Measurements from ENCODE around the gene RGPD3. TPM values are rescaled to one million over a fixed set of nuclear protein-coding genes. Genes with fewer than 3 reads are reported as not detected.

The RGPD3 gene
- total and polyA plus RNA-seq, 9 of the 15 experiments (the other 6 are each of a cell fraction or from before 2014, with no cell fraction given), result 0.01 to 0.03 TPM; not detected in 7

DNA sequence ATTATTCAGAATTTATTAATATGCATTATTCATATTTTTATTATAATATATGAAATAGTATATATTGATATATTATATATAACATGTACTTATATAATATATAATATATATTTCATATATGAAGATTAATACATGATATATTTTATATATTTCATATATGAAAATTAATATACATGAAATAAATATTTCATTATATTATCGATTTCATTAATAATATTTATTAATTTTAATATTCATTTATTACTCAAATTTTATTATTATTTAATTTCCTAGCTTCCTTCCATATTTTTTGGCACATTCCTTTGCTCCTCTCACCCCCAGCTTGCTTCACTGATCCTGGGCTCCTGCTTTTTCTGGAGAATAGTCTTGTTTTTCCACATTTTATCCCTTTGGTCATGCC lies 48.7 kb upstream of the RGPD3 start (continued):
- TF ChIP-seq, protein P1, sequence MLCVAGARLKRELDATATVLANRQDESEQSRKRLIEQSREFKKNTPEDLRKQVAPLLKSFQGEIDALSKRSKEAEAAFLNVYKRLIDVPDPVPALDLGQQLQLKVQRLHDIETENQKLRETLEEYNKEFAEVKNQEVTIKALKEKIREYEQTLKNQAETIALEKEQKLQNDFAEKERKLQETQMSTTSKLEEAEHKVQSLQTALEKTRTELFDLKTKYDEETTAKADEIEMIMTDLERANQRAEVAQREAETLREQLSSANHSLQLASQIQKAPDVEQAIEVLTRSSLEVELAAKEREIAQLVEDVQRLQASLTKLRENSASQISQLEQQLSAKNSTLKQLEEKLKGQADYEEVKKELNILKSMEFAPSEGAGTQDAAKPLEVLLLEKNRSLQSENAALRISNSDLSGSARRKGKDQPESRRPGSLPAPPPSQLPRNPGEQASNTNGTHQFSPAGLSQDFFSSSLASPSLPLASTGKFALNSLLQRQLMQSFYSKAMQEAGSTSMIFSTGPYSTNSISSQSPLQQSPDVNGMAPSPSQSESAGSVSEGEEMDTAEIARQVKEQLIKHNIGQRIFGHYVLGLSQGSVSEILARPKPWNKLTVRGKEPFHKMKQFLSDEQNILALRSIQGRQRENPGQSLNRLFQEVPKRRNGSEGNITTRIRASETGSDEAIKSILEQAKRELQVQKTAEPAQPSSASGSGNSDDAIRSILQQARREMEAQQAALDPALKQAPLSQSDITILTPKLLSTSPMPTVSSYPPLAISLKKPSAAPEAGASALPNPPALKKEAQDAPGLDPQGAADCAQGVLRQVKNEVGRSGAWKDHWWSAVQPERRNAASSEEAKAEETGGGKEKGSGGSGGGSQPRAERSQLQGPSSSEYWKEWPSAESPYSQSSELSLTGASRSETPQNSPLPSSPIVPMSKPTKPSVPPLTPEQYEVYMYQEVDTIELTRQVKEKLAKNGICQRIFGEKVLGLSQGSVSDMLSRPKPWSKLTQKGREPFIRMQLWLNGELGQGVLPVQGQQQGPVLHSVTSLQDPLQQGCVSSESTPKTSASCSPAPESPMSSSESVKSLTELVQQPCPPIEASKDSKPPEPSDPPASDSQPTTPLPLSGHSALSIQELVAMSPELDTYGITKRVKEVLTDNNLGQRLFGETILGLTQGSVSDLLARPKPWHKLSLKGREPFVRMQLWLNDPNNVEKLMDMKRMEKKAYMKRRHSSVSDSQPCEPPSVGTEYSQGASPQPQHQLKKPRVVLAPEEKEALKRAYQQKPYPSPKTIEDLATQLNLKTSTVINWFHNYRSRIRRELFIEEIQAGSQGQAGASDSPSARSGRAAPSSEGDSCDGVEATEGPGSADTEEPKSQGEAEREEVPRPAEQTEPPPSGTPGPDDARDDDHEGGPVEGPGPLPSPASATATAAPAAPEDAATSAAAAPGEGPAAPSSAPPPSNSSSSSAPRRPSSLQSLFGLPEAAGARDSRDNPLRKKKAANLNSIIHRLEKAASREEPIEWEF (CRISPR knock-in tag; IDR thresholded peaks at IDR 0.05), result no peak
- no peak for TF ChIP-seq SOX6 (IDR thresholded peaks at IDR 0.05)
- no peak for TF ChIP-seq CAMTA2 (CRISPR knock-in tag; conservative IDR thresholded peaks at IDR 0.05)
- no peak for TF ChIP-seq ZBTB5 (IDR thresholded peaks at IDR 0.05)
- TF ChIP-seq, protein P2, sequence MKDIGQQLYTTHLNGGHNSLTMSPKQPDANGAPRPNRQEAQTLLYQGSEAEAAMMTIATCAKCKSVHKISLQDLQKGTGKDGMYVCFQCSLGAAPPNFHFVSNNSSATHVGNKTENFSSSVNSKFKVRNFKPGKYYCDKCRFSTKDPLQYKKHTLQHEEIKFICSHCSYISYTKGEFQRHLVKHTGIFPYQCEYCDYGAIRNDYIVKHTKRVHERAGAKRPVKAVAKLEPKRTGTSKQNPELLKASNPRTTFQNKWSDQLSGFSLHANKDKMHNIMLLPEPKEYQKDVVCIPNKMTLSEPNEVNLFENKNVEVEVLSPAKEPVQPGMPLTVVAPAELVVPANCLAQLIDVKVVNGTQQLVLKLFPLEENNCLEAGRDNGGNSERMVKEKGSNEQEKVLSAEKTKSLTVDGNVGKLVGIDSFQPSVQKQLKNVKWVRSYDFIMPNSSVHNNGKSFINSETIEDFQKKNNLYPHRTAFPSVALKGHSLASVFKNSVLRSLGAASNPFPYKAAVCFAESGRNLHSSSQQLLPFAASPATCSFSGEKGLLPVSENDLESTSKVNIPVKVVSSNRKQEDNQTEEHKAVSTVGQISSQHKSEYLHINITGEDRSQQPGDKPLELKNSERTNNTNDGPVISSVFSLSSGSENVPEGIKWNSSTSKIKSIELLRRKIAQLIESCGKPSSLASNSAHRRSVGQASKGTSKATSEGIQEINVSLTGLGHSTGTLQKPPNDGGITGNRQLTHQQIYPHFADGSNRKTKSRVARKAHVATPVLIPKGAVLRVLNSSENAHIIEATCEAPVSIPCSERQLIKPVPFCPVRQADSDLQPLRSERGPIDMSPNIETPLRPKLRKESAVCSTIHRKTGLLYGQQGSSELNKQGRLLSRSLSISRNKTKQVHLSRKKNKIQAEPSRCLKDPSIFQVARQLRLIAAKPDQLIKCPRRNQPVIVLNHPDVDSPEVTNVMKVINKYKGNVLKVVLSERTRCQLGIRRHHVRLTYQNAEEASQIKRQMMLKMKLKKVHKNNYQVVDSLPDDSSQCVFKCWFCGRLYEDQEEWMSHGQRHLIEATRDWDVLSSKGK (CRISPR knock-in tag; IDR thresholded peaks at IDR 0.05), result no peak
- no peak for TF ChIP-seq POLR2A (conservative IDR thresholded peaks at IDR 0.05)
- TF ChIP-seq HMG20A (CRISPR knock-in tag; conservative IDR thresholded peaks at IDR 0.05), result no peak
